Measurements from ENCODE around the gene NAA11.

DNA sequence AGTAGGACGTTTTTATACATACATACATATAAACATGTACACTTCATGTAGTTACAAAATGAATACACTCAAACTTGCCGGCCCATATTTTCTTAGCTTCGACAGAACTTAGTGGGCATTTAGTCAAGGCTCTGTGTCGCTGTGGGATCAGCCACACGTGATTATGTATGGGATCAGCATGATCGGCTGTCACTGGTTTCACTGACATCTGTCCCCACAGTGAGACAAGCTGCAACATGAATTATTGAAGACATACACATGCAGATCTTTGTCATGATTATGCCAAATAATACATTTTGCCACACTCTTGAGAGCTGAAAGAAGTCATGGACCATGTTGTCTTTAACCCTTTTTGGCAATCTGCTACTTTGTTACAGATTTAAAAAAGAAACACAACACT, 38.2 kb upstream of the NAA11 start:
- TF ChIP-seq CTCF (conservative IDR thresholded peaks at IDR 0.05) (no peak), EZH2 (IDR thresholded peaks at IDR 0.05; ENCODE audit: low read depth) (no peak)

All from PC-9 (cell line).